Astrocyte of the spinal cord (primary cell): ENCODE results near the gene COPE.

ENCODE experiments used
- DNase-seq: peaks from one replicate; pipeline ENCODE4 v3.0.0; 2011; ENCODE audit warnings: low read depth, low spot score
- H3K4me3 ChIP-seq: 2 replicates; pipeline ENCODE4 v1.5.1; 2011; ENCODE audit warnings: low read depth, mild to moderate bottlenecking, low read length, moderate library complexity
- CTCF ChIP-seq: IDR thresholded peaks from 2 replicates; pipeline ENCODE4 v1.5.1; 2012; ENCODE audit warnings: low read depth, mild to moderate bottlenecking, low read length, inconsistent platforms
- in situ Hi-C: cut with HindIII; loops from 2 replicates; pipeline ENCODE4 v1.10.0; 2017; ENCODE audit warnings: low sequenced_read_pairs

Gene COPE

GRCh38 chr19:18879579-18880373, 39.4 kb downstream of the COPE start:
- H3K4me3 ChIP-seq = no peak overlapping the region
- no peak for DNase-seq
- no peak for TF ChIP-seq CTCF
- in situ Hi-C loops = no loop called here

- TF ChIP-seq CTCF = no peak
- no peak overlapping the region for H3K4me3 ChIP-seq
- in situ Hi-C loops = no loop called here
- DNase-seq = no peak
Observed at GRCh38 chr19:18878858-18879578, 40.2 kb downstream of the COPE start.

- in situ Hi-C loops = no loop called here
- no peak for TF ChIP-seq CTCF
- no peak for DNase-seq
- H3K4me3 ChIP-seq = no peak overlapping the region
Observed at GRCh38 chr19:18878058-18878797, 41.0 kb downstream of the COPE start.

GRCh38 chr19:18876865-18877264, 42.3 kb downstream of the COPE start:
- DNase-seq = no peak
- no peak for TF ChIP-seq CTCF
- in situ Hi-C loops = no loop called here
- H3K4me3 ChIP-seq = no peak overlapping the region

GRCh38 chr19:18875726-18876125, 43.5 kb downstream of the COPE start:
- no peak for TF ChIP-seq CTCF
- no peak for DNase-seq
- in situ Hi-C loops = no loop called here

GRCh38 chr19:18871543-18871942, 47.6 kb downstream of the COPE start:
- no peak for TF ChIP-seq CTCF
- no peak overlapping the region for H3K4me3 ChIP-seq
- no peak for DNase-seq
- in situ Hi-C loops = no loop called here

More at GRCh38 chr19:18875726-18876125, 43.5 kb downstream of the COPE start:
- H3K4me3 ChIP-seq = no peak overlapping the region
